ENCODE results near the gene DLL1. TPM values are rescaled to one million over a fixed set of nuclear protein-coding genes. Genes with fewer than 3 reads are reported as not detected.

The DLL1 gene
- polyA plus RNA-seq, 2 donors = 12.5 to 15.6 TPM

- no peak overlapping the region for H3K27ac ChIP-seq (ENCODE audit: low read depth in 2 of 2, low read length in 1 of 2)
- H3K4me3 ChIP-seq (ENCODE audit: low read depth in 1 of 2, low read length in 2 of 2) = no peak overlapping the region
- 90 to 91% methylated on average over 15 of the region's 15 CpGs for WGBS, 2 donors
- H3K36me3 ChIP-seq (ENCODE audit: control insufficient read depth in 2 of 2, insufficient read depth in 2 of 2, low read length in 1 of 2) = peaks cover 0 to 19% of the 10 kb centered on the region in 2 donors
- peaks cover 0 to 5% of the 10 kb centered on the region in 2 donors for H3K27me3 ChIP-seq (ENCODE audit: control insufficient read depth in 1 of 2, insufficient read depth in 2 of 2, low read length in 2 of 2)
- peaks cover under 1 to 25% of the 10 kb centered on the region in 2 donors for H3K4me1 ChIP-seq (ENCODE audit: control insufficient read depth in 2 of 2, insufficient read depth in 2 of 2, low read length in 1 of 2)
- H3K9me3 ChIP-seq (ENCODE audit: control insufficient read depth in 2 of 2, insufficient read depth in 1 of 2, low read depth in 1 of 2, low read length in 1 of 2) = no peaks in the 10 kb centered on the region
Measured at GRCh38 chr6:170284126-170284773, 6.6 kb downstream of the DLL1 start.

DNA sequence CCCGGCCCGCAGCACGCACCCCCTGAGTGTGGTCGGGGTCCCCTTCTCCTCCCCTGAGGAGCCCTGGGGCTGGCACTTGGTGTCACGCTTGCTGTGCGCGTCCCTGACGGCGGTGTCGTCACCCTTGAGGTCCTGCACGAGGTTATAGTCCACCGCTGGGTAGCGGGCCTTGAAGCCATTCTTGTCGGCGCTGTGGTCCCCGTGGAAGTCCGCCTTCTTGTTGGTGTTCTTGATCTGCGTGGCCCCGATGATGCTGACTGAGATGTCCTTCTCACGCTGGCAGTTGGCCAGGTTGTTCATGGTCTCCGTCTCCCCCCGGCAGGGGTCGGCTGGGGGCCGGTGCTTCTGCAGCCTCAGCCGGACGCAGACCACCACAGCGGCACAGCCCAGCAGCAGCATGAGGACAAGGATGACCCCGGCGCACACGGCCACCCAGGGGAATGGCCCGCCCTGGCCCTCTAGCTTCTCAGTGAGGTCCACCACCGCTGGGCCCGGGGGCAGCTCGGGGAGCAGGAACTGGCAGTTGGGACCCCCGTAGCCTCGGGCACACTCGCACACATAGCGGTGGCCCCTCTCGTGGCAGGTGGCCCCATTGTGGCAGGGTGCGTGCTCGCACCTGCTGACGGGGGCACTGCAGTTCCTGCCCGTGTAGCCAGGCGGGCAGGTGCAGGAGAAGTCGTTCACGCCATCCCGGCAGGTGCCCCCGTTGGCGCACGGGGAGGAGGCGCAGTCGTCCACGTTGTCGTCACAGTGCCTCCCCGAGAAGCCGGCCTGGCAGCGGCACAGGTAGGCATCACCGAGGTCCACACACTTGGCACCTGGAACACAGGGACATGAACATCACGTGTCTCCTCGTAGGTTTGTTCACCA, 7.4 kb downstream of the DLL1 start:
- H3K36me3 ChIP-seq (ENCODE audit: control insufficient read depth in 2 of 2, insufficient read depth in 2 of 2, low read length in 1 of 2) = peaks cover 0 to 19% of the 10 kb centered on the region in 2 donors
- H3K27me3 ChIP-seq (ENCODE audit: control insufficient read depth in 1 of 2, insufficient read depth in 2 of 2, low read length in 2 of 2) = peaks cover 0 to 5% of the 10 kb centered on the region in 2 donors
- H3K27ac ChIP-seq (ENCODE audit: low read depth in 2 of 2, low read length in 1 of 2) = no peak overlapping the region
- no peaks in the 10 kb centered on the region for H3K9me3 ChIP-seq (ENCODE audit: control insufficient read depth in 2 of 2, insufficient read depth in 1 of 2, low read depth in 1 of 2, low read length in 1 of 2)
- 90% methylated on average over 59 to 60 of the region's 60 CpGs for WGBS, 2 donors
- H3K4me1 ChIP-seq (ENCODE audit: control insufficient read depth in 2 of 2, insufficient read depth in 2 of 2, low read length in 1 of 2) = peaks cover 0 to 24% of the 10 kb centered on the region in 2 donors
- no peak overlapping the region for H3K4me3 ChIP-seq (ENCODE audit: low read depth in 1 of 2, low read length in 2 of 2)

- Histone ChIP-seq H3K27me3 (ENCODE audit: control insufficient read depth in 1 of 2, insufficient read depth in 2 of 2, low read length in 2 of 2) (peaks cover 0 to 4% of the 10 kb centered on the region in 2 donors), H3K4me1 (ENCODE audit: control insufficient read depth in 2 of 2, insufficient read depth in 2 of 2, low read length in 1 of 2) (peaks cover 0 to 17% of the 10 kb centered on the region in 2 donors), H3K9me3 (ENCODE audit: control insufficient read depth in 2 of 2, insufficient read depth in 1 of 2, low read depth in 1 of 2, low read length in 1 of 2) (no peaks in the 10 kb centered on the region), H3K36me3 (ENCODE audit: control insufficient read depth in 2 of 2, insufficient read depth in 2 of 2, low read length in 1 of 2) (peaks cover 0 to 15% of the 10 kb centered on the region in 2 donors), H3K4me3 (ENCODE audit: low read depth in 1 of 2, low read length in 2 of 2) (no peak overlapping the region), H3K27ac (ENCODE audit: low read depth in 2 of 2, low read length in 1 of 2) (no peak overlapping the region)
- WGBS, 2 donors = 88 to 90% methylated on average over 28 of the region's 28 CpGs
Measured at GRCh38 chr6:170282512-170283158, 8.2 kb downstream of the DLL1 start.

GRCh38 chr6:170281331-170282292, 9.3 kb downstream of the DLL1 start:
- 89 to 93% methylated on average over 48 of the region's 48 CpGs for WGBS, 2 donors
- H3K27me3 ChIP-seq (ENCODE audit: control insufficient read depth in 1 of 2, insufficient read depth in 2 of 2, low read length in 2 of 2) = no peaks in the 10 kb centered on the region
- peaks cover 0 to 12% of the 10 kb centered on the region in 2 donors for H3K36me3 ChIP-seq (ENCODE audit: control insufficient read depth in 2 of 2, insufficient read depth in 2 of 2, low read length in 1 of 2)
- no peak overlapping the region for H3K4me3 ChIP-seq (ENCODE audit: low read depth in 1 of 2, low read length in 2 of 2)
- no peaks in the 10 kb centered on the region for H3K9me3 ChIP-seq (ENCODE audit: control insufficient read depth in 2 of 2, insufficient read depth in 1 of 2, low read depth in 1 of 2, low read length in 1 of 2)
- H3K27ac ChIP-seq (ENCODE audit: low read depth in 2 of 2, low read length in 1 of 2) = no peak overlapping the region
- peaks cover 0 to 11% of the 10 kb centered on the region in 2 donors for H3K4me1 ChIP-seq (ENCODE audit: control insufficient read depth in 2 of 2, insufficient read depth in 2 of 2, low read length in 1 of 2)

DNA sequence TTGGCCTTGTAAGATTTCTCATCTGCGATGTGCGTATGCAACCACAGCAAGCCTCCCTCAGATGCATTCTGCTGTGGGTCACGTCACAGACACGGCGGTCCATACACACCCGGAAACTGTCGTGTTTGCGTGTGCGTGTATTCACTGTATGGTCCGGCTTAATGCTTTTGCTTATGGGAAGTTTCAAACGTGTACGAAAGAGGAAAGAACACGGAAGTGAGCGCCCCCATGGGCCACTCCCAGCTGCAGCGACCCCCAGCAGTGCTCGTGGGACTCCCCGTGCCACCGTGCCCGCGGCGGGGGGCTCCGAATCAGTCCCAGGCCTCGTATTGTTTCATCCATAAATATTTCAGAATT, 10.2 kb downstream of the DLL1 start:
- peaks cover 0 to 9% of the 10 kb centered on the region in 2 donors for H3K4me1 ChIP-seq (ENCODE audit: control insufficient read depth in 2 of 2, insufficient read depth in 2 of 2, low read length in 1 of 2)
- H3K9me3 ChIP-seq (ENCODE audit: control insufficient read depth in 2 of 2, insufficient read depth in 1 of 2, low read depth in 1 of 2, low read length in 1 of 2) = no peaks in the 10 kb centered on the region
- peaks cover 0 to 12% of the 10 kb centered on the region in 2 donors for H3K36me3 ChIP-seq (ENCODE audit: control insufficient read depth in 2 of 2, insufficient read depth in 2 of 2, low read length in 1 of 2)
- WGBS, 2 donors = 40 to 52% methylated on average over 23 of the region's 23 CpGs
- H3K27ac ChIP-seq (ENCODE audit: low read depth in 2 of 2, low read length in 1 of 2) = peak overlapping the region; percentile 24 to 60
- peak overlapping the region; percentile 31 to 36 for H3K4me3 ChIP-seq (ENCODE audit: low read depth in 1 of 2, low read length in 2 of 2)
- no peaks in the 10 kb centered on the region for H3K27me3 ChIP-seq (ENCODE audit: control insufficient read depth in 1 of 2, insufficient read depth in 2 of 2, low read length in 2 of 2)

- H3K27ac ChIP-seq (ENCODE audit: low read depth in 2 of 2, low read length in 1 of 2) = peak overlapping the region; percentile 60 to 73
- peaks cover 0 to 9% of the 10 kb centered on the region in 2 donors for H3K4me1 ChIP-seq (ENCODE audit: control insufficient read depth in 2 of 2, insufficient read depth in 2 of 2, low read length in 1 of 2)
- WGBS, 2 donors = 30 to 36% methylated on average over 36 of the region's 36 CpGs
- peak overlapping the region; percentile 31 to 36 for H3K4me3 ChIP-seq (ENCODE audit: low read depth in 1 of 2, low read length in 2 of 2)
- H3K27me3 ChIP-seq (ENCODE audit: control insufficient read depth in 1 of 2, insufficient read depth in 2 of 2, low read length in 2 of 2) = no peaks in the 10 kb centered on the region
- H3K9me3 ChIP-seq (ENCODE audit: control insufficient read depth in 2 of 2, insufficient read depth in 1 of 2, low read depth in 1 of 2, low read length in 1 of 2) = no peaks in the 10 kb centered on the region
- peaks cover 0 to 11% of the 10 kb centered on the region in 2 donors for H3K36me3 ChIP-seq (ENCODE audit: control insufficient read depth in 2 of 2, insufficient read depth in 2 of 2, low read length in 1 of 2)
Measured at GRCh38 chr6:170279977-170280688, 10.7 kb downstream of the DLL1 start.

DNA sequence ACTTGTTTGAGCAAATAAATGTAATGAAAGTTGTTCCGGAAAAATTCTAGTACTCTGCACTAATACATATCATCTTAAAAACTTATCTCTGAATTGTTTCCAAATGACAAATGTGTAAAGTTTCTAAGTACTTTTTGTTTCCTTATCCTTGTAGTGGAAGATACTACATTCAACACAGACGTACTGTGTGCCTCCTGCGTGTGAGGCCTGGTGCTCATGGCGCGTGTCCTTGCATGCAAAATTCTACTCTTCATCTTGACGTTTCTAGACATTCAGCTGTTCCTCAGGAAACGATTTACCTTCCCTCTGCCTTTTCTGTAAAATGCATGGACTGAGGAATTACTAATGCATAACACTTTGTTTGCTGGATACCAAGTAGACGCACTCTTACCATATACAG, 11.5 kb downstream of the DLL1 start:
- peaks cover 0 to 9% of the 10 kb centered on the region in 2 donors for H3K4me1 ChIP-seq (ENCODE audit: control insufficient read depth in 2 of 2, insufficient read depth in 2 of 2, low read length in 1 of 2)
- H3K36me3 ChIP-seq (ENCODE audit: control insufficient read depth in 2 of 2, insufficient read depth in 2 of 2, low read length in 1 of 2) = peaks cover 0 to 10% of the 10 kb centered on the region in 2 donors
- H3K27me3 ChIP-seq (ENCODE audit: control insufficient read depth in 1 of 2, insufficient read depth in 2 of 2, low read length in 2 of 2) = no peaks in the 10 kb centered on the region
- H3K27ac ChIP-seq (ENCODE audit: low read depth in 2 of 2, low read length in 1 of 2) = no peak overlapping the region
- no peak overlapping the region for H3K4me3 ChIP-seq (ENCODE audit: low read depth in 1 of 2, low read length in 2 of 2)
- WGBS, 2 donors = 64 to 72% methylated on average over 8 of the region's 8 CpGs
- no peaks in the 10 kb centered on the region for H3K9me3 ChIP-seq (ENCODE audit: control insufficient read depth in 2 of 2, insufficient read depth in 1 of 2, low read depth in 1 of 2, low read length in 1 of 2)

DNA sequence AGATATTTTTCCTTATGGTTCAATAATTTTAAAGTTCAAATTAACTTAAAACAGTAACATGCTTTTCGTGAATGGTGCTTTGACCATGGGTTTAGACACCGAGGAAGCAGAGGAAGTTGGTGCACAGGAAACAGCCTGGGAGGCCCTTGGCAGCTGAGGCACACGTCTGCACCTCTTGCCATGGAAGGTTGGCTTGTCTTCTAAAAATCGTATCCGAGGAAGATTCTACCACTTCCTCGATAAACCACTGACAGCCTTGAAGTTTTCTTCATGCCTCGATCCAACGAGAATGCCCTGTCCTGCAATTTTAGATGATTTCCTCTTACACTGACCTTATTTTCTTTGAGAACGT, 12.2 kb downstream of the DLL1 start:
- H3K9me3 ChIP-seq (ENCODE audit: control insufficient read depth in 2 of 2, insufficient read depth in 1 of 2, low read depth in 1 of 2, low read length in 1 of 2) = no peaks in the 10 kb centered on the region
- 65 to 72% methylated on average over 9 of the region's 9 CpGs for WGBS, 2 donors
- no peak overlapping the region for H3K4me3 ChIP-seq (ENCODE audit: low read depth in 1 of 2, low read length in 2 of 2)
- no peaks in the 10 kb centered on the region for H3K27me3 ChIP-seq (ENCODE audit: control insufficient read depth in 1 of 2, insufficient read depth in 2 of 2, low read length in 2 of 2)
- H3K27ac ChIP-seq (ENCODE audit: low read depth in 2 of 2, low read length in 1 of 2) = no peak overlapping the region
- peaks cover 0 to 7% of the 10 kb centered on the region in 2 donors for H3K36me3 ChIP-seq (ENCODE audit: control insufficient read depth in 2 of 2, insufficient read depth in 2 of 2, low read length in 1 of 2)
- H3K4me1 ChIP-seq (ENCODE audit: control insufficient read depth in 2 of 2, insufficient read depth in 2 of 2, low read length in 1 of 2) = peaks cover 0 to 9% of the 10 kb centered on the region in 2 donors
